ENCODE data around the gene MAPK8IP2.
"Not testable (repeated sequence)": the region's sequence is repeated elsewhere in the genome, so short reads cannot be mapped to it uniquely, and the experiment has no call there.

The MAPK8IP2 gene

GRCh38 chr22:50613291-50613981, 12.8 kb downstream of the MAPK8IP2 start:
- DNase-seq, result no peak

- DNase-seq, result not testable (repeated sequence)
These were observed 13.7 kb downstream of the MAPK8IP2 start for GRCh38 chr22:50614296-50614695.

- DNase-seq, result peak; percentile 52 to 63
These were observed 20.2 kb downstream of the MAPK8IP2 start for GRCh38 chr22:50620593-50621355.

GRCh38 chr22:50621356-50621880, 20.8 kb downstream of the MAPK8IP2 start:
- no peak for DNase-seq

GRCh38 chr22:50621948-50622722, 21.5 kb downstream of the MAPK8IP2 start:
- DNase-seq, result no peak

- no peak for DNase-seq
These were observed 22.2 kb downstream of the MAPK8IP2 start for GRCh38 chr22:50622723-50623327.

GRCh38 chr22:50624347-50625130, 23.9 kb downstream of the MAPK8IP2 start:
- DNase-seq, result no peak

- no peak for DNase-seq
These were observed 24.6 kb downstream of the MAPK8IP2 start for GRCh38 chr22:50625131-50625567.

- no peak for DNase-seq
These were observed 25.1 kb downstream of the MAPK8IP2 start for GRCh38 chr22:50625568-50626313.

- DNase-seq, result no peak
These were observed 25.8 kb downstream of the MAPK8IP2 start for GRCh38 chr22:50626314-50626849.

- no peak for DNase-seq
These were observed 26.5 kb downstream of the MAPK8IP2 start for GRCh38 chr22:50626850-50627641.

GRCh38 chr22:50627642-50628542, 27.3 kb downstream of the MAPK8IP2 start, which contains the start of gene ARSA:
ARSA (minus strand) TSS chr22:50628152; CDS start chr22:50627779, 373 bp downstream.
- peak; percentile 78 to 82 for DNase-seq

GRCh38 chr22:50628543-50629134, 28.0 kb downstream of the MAPK8IP2 start:
- DNase-seq, result no peak

GRCh38 chr22:50630376-50630775, 29.8 kb downstream of the MAPK8IP2 start:
- DNase-seq, result no peak

- no peak for DNase-seq
These were observed 32.5 kb downstream of the MAPK8IP2 start for GRCh38 chr22:50633086-50633485.

- no peak for DNase-seq
These were observed 33.2 kb downstream of the MAPK8IP2 start for GRCh38 chr22:50633771-50634170.

GRCh38 chr22:50635591-50635990, 35.0 kb downstream of the MAPK8IP2 start:
- DNase-seq, result no peak

- DNase-seq, result not testable (repeated sequence)
These were observed 39.7 kb downstream of the MAPK8IP2 start for GRCh38 chr22:50640296-50640695.

Data from hippocampal formation (tissue), 2 donors.